22Rv1 (cell line): ENCODE data around the gene EHBP1.

ENCODE experiments used
- CTCF ChIP-seq: fragments of 450-650 bp; IDR thresholded peaks from 2 replicates; pipeline ENCODE4 v1.5.1; 2017; ENCODE audit warnings: mild to moderate bottlenecking
- ZFX ChIP-seq: fragments of 450-650 bp; IDR thresholded peaks from 2 replicates; pipeline ENCODE4 v1.6.1; 2017; ENCODE audit warnings: antibody characterized with exemption, borderline replicate concordance

- TF ChIP-seq CTCF (no peak), ZFX (no peak)
These were observed 139.0 kb downstream of the EHBP1 start for GRCh38 chr2:62844311-62845090.
